Lower lobe of right lung (tissue), 2 donors: ENCODE data around the gene CAMK2D. TPM values are rescaled to one million over a fixed set of nuclear protein-coding genes. Genes with fewer than 3 reads are reported as not detected.

ENCODE experiments used
- ATAC-seq, 2 donors: fragments of 200-7000 bp; cut with Tn5 transposase; one replicate each; pipeline ENCODE4 v1.9.1; 2020 to 2022; ENCODE audit warnings: mild to moderate bottlenecking in 2 of 2, moderate library complexity in 2 of 2
- DNase-seq: peaks from one replicate; pipeline ENCODE4 v3.0.0-alpha.2; 2020
- H3K27ac ChIP-seq: fragments of 200-600 bp; one replicate; pipeline ENCODE4 v1.8.0; 2022
- H3K27me3 ChIP-seq: fragments of 200-600 bp; one replicate; pipeline ENCODE4 v1.8.0; 2022; ENCODE audit warnings: low read depth
- H3K36me3 ChIP-seq: fragments of 200-600 bp; one replicate; pipeline ENCODE4 v1.8.0; 2022; ENCODE audit warnings: mild to moderate bottlenecking
- H3K4me1 ChIP-seq: fragments of 200-600 bp; one replicate; pipeline ENCODE4 v1.8.0; 2022
- H3K4me3 ChIP-seq: fragments of 200-600 bp; one replicate; pipeline ENCODE4 v1.8.0; 2022; ENCODE audit warnings: mild to moderate bottlenecking
- H3K9me3 ChIP-seq: fragments of 200-600 bp; one replicate; pipeline ENCODE4 v1.8.0; 2022
- CTCF ChIP-seq: fragments of 200-600 bp; IDR thresholded peaks from one replicate; pipeline ENCODE4 v1.8.0; 2022; ENCODE audit warnings: antibody characterized with exemption, mild to moderate bottlenecking
- intact Hi-C: fragments of 100-400 bp; cut with DNase I; formaldehyde crosslinking; loops from one replicate; pipeline ENCODE4 v1.11.0; 2022
- total RNA-seq: library from RNA; stranded (reverse); fragmentation: NEBNext Ultra II Directional; extraction: Animal tissue kit (Norgen Biotek cat#: 25700); gene quantifications from one replicate; pipeline ENCODE4 v1.2.1, GENCODE V29; 2021
- donor health status: DM: no; HTN: yes; CAD: no; lungs with severe emphysema.

CAMK2D gene
- total RNA-seq, 1 donor from 2014 or later = 40.7 TPM

- Histone ChIP-seq H3K36me3 (no peaks in the 10 kb centered on the region), H3K9me3 (no peaks in the 10 kb centered on the region), H3K4me1 (no peaks in the 10 kb centered on the region), H3K27ac (no peak overlapping the region), H3K4me3 (no peak overlapping the region), H3K27me3 (no peaks in the 10 kb centered on the region)
- TF ChIP-seq CTCF = no peak
- no peak for ATAC-seq
- intact Hi-C loops = no loop called here
- DNase-seq = no peak
Measured at GRCh38 chr4:113628711-113629110, 132.8 kb downstream of the CAMK2D start.

DNA sequence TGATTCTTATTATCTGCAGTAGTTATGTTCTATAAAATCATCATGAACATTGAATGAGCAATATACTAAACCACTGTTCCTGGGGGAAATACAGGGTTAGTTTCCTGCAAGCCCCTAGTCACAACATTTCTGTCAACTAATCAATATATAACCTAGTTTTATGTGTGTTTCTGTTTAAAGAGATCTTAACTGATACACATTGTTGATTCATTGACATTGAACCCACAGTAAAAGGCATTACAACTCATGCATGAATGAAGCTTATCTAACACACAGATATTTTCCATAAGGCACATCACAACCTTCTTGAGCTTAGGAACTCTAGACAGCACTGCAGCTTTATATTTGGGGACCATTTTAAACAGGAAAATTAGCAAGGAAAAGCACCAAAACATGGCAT lies 134.2 kb downstream of the CAMK2D start:
- no peaks in the 10 kb centered on the region for H3K4me1 ChIP-seq
- no peaks in the 10 kb centered on the region for H3K9me3 ChIP-seq
- no peak overlapping the region for H3K27ac ChIP-seq
- ATAC-seq (no peak), DNase-seq (no peak)
- H3K27me3 ChIP-seq = no peaks in the 10 kb centered on the region
- TF ChIP-seq CTCF = no peak
- intact Hi-C loops = no loop called here
- no peak overlapping the region for H3K4me3 ChIP-seq
- no peaks in the 10 kb centered on the region for H3K36me3 ChIP-seq

DNA sequence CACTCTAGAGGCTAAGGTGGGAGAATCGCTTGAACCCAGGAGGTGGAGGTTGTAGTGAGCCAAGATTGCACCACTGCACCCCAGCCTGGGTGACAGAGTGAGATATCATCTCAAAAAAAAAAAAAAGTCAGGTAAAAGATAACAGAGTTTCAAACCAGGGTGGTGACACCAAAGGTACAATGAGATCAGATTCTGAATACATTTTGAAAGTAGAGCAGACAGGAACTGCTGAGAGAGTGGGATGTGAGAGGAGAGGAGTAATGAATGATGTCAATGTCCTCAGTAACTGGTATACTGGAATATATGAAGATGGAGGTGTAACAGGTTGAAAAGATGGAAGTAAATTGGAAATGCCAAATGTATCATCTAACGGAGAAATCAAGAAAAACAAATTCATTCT lies 135.6 kb downstream of the CAMK2D start:
- no peak for TF ChIP-seq CTCF
- no peak for ATAC-seq
- intact Hi-C loops = no loop called here
- H3K9me3 ChIP-seq = no peaks in the 10 kb centered on the region
- DNase-seq = no peak
- H3K4me1 ChIP-seq = no peaks in the 10 kb centered on the region
- H3K4me3 ChIP-seq = no peak overlapping the region
- H3K27ac ChIP-seq = no peak overlapping the region
- H3K36me3 ChIP-seq = no peaks in the 10 kb centered on the region
- H3K27me3 ChIP-seq = no peaks in the 10 kb centered on the region

GRCh38 chr4:113623274-113623894 lies 138.2 kb downstream of the CAMK2D start:
- Histone ChIP-seq H3K9me3 (no peaks in the 10 kb centered on the region), H3K36me3 (no peaks in the 10 kb centered on the region), H3K4me1 (no peaks in the 10 kb centered on the region), H3K4me3 (no peak overlapping the region), H3K27ac (no peak overlapping the region), H3K27me3 (no peaks in the 10 kb centered on the region)
- intact Hi-C loops = no loop called here
- DNase-seq (no peak), ATAC-seq (no peak)
- no peak for TF ChIP-seq CTCF

- H3K27me3 ChIP-seq = no peaks in the 10 kb centered on the region
- intact Hi-C loops = no loop called here
- TF ChIP-seq CTCF = no peak
- no peaks in the 10 kb centered on the region for H3K36me3 ChIP-seq
- no peak overlapping the region for H3K27ac ChIP-seq
- no peaks in the 10 kb centered on the region for H3K9me3 ChIP-seq
- no peaks in the 10 kb centered on the region for H3K4me1 ChIP-seq
- no peak for DNase-seq
- no peak overlapping the region for H3K4me3 ChIP-seq
- no peak for ATAC-seq
Measured at GRCh38 chr4:113621633-113622032, 139.9 kb downstream of the CAMK2D start.
